NB4 (cell line): ENCODE data around the gene ABHD17C.

Experiments
- DNase-seq: peaks from one replicate; pipeline ENCODE4 v3.0.0; 2010; ENCODE audit warnings: low read depth
- H3K4me3 ChIP-seq: one replicate; pipeline ENCODE4 v1.5.1; 2011; ENCODE audit warnings: mild to moderate bottlenecking, low read depth, low read length, moderate library complexity
- CTCF ChIP-seq: IDR thresholded peaks from one replicate; pipeline ENCODE4 v1.5.1; 2012; ENCODE audit warnings: low read depth, low read length
- MAX ChIP-seq: IDR thresholded peaks from 2 replicates; pipeline ENCODE4 v1.6.1; 2011; ENCODE audit warnings: low read depth, low read length
- MYC ChIP-seq: IDR thresholded peaks from 2 replicates; pipeline ENCODE4 v1.6.1; 2011; ENCODE audit warnings: low read depth, low read length
- POLR2A ChIP-seq: IDR thresholded peaks from 2 replicates; pipeline ENCODE4 v1.6.1; 2011; ENCODE audit warnings: mild to moderate bottlenecking; ENCODE audit not compliant: insufficient read length; ENCODE audit errors: extremely low read depth

ABHD17C gene

DNA sequence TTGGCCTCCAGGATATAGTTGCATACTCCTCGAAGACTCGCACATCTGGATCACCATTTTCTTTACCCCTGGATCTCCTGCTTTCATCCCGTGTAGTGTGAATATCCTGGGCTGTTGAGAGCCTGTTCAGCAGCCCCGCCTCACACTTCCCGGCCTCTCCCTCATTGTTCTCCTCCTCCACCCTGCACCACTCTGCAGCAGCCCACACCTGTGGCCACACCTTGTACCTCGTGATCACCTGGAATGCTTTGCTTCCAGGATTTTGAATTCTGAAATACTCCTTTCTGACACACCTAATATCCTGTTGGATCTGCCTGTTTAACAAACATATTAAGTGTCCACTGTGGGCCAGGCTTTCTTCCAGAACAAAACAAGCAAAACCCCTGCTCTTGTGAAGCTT is 14.4 kb downstream of the ABHD17C start:
- TF ChIP-seq CTCF (no peak), POLR2A (no peak), MYC (no peak), MAX (no peak)
- H3K4me3 ChIP-seq, result no peak overlapping the region
- no peak for DNase-seq

GRCh38 chr15:80710635-80711554 is 15.8 kb downstream of the ABHD17C start:
- H3K4me3 ChIP-seq, result no peak overlapping the region
- TF ChIP-seq POLR2A (no peak), MYC (no peak), CTCF (no peak), MAX (no peak)
- peak; percentile 12 for DNase-seq

- no peak for DNase-seq
- TF ChIP-seq POLR2A, result no peak
- no peak for TF ChIP-seq MAX
- no peak for TF ChIP-seq MYC
- TF ChIP-seq CTCF, result no peak
- no peak overlapping the region for H3K4me3 ChIP-seq
Measured at GRCh38 chr15:80711886-80712285, 16.8 kb downstream of the ABHD17C start.

- H3K4me3 ChIP-seq, result no peak overlapping the region
- no peak for DNase-seq
- TF ChIP-seq CTCF (no peak), POLR2A (no peak), MAX (no peak), MYC (no peak)
Measured at GRCh38 chr15:80712956-80713355, 17.8 kb downstream of the ABHD17C start.

DNA sequence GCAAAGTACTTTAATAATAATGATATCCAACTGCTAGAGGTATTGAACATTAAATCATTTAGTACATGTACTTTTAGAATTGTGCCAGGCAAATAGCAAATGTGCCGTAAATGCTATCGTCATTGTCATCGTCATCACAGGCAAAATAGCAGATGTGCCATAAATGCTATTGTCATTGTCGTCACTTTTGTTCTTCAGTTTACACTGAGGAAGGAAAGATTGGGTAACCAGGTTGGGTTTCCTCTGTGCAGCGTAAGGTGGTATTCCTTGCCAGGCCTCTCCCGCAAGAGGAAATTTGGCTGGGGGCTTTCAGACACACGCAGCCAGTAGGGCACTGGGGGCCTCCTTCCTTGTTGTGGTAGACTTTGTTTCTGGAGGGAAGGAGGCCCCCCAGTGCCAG is 26.4 kb downstream of the ABHD17C start:
- no peak overlapping the region for H3K4me3 ChIP-seq
- no peak for DNase-seq
- no peak for TF ChIP-seq POLR2A
- no peak for TF ChIP-seq MAX

DNA sequence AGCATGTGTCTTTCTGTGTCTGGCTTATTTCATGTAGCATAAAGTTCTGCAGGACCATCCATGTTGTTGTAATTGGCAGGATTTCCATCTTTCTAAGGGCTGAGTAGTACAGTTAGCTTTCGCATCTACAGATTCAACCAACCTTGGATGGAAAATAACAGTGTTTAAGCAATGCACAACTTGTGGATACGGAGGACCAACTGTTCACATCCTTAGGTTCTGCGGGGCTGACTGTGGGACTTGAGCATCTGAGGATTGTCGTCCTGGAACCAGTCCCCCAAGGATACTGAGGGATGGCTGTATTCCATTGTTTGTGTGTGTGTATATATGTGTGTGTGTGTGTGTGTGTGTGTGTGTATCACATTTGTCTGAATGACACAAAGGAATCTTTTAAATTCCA is 27.7 kb downstream of the ABHD17C start:
- H3K4me3 ChIP-seq, result no peak overlapping the region
- no peak for DNase-seq
- TF ChIP-seq CTCF (no peak), MAX (no peak), MYC (no peak), POLR2A (no peak)
